IMR-90 (cell line): Measurements from ENCODE around the gene AGMO. TPM values are rescaled to one million over a fixed set of nuclear protein-coding genes. Genes with fewer than 3 reads are reported as not detected.

Source experiments
- ATAC-seq: fragments of 200-7000 bp; cut with Tn5 transposase; 2 replicates; pipeline ENCODE4 v1.9.1; 2020; ENCODE audit warnings: low read depth, mild to moderate bottlenecking, moderate library complexity
- BruUV-seq: library from RNA; stranded (reverse); fragments of 400-500 nt; replicated peaks from 2 replicates; lab custom pipeline; 2021; lab: Mats Ljungman, UMichigan
- CTCF ChIA-PET: fragments of 300-600 bp; formaldehyde crosslinking; extraction: SDS; loops from one replicate; lab custom pipeline; 2021; ENCODE audit warnings: antibody characterized with exemption; lab: Yijun Ruan, JAX
- POLR2A ChIA-PET: fragments of 300-600 bp; sonication (Branson Sonifier 250); formaldehyde crosslinking; loops from one replicate; lab custom pipeline; 2022; ENCODE audit warnings: antibody characterized with exemption; ENCODE audit not compliant: unreplicated experiment; lab: Charles Lee
- DNase-seq: peaks from one replicate; pipeline ENCODE4 v3.0.0; 2013
- H2AFZ ChIP-seq: replicated peaks from 2 replicates; pipeline ENCODE3; 2013; ENCODE audit warnings: low read length, mild to moderate bottlenecking; ENCODE audit not compliant: poor library complexity
- H2AK5ac ChIP-seq: 2 replicates; pipeline ENCODE4 v1.6.1; 2013; ENCODE audit warnings: low read depth, low read length, inconsistent platforms
- H2AK9ac ChIP-seq: replicated peaks from 2 replicates; pipeline ENCODE3; 2013; ENCODE audit warnings: mild to moderate bottlenecking, low read depth, low read length, moderate library complexity; ENCODE audit not compliant: poor library complexity
- H2BK120ac ChIP-seq: 2 replicates; pipeline ENCODE4 v1.6.1; 2013; ENCODE audit warnings: low read depth, low read length, inconsistent platforms
- H2BK15ac ChIP-seq: 3 replicates; pipeline ENCODE4 v1.6.1; 2013; ENCODE audit warnings: low read depth, low read length, inconsistent platforms
- H2BK20ac ChIP-seq: 2 replicates; pipeline ENCODE4 v1.6.1; 2013; ENCODE audit warnings: low read depth, mild to moderate bottlenecking, inconsistent platforms, low read length, moderate library complexity
- H2BK5ac ChIP-seq: 2 replicates; pipeline ENCODE4 v1.6.1; 2013; ENCODE audit warnings: mild to moderate bottlenecking, low read depth, low read length, inconsistent platforms; ENCODE audit not compliant: poor library complexity, severe bottlenecking
- H3K14ac ChIP-seq: replicated peaks from 2 replicates; pipeline ENCODE4 v1.6.1; 2013; ENCODE audit warnings: low read depth, low read length, inconsistent platforms
- H3K18ac ChIP-seq: 2 replicates; pipeline ENCODE4 v1.6.1; 2013; ENCODE audit warnings: low read depth, low read length, control low read depth
- H3K23ac ChIP-seq: 2 replicates; pipeline ENCODE4 v1.6.1; 2013; ENCODE audit warnings: low read depth, low read length, inconsistent platforms
- H3K27ac ChIP-seq: 2 replicates; pipeline ENCODE4 v1.5.1; 2013; ENCODE audit warnings: mild to moderate bottlenecking, control low read depth, low read length; ENCODE audit not compliant: insufficient read depth
- H3K27me3 ChIP-seq: 2 replicates; pipeline ENCODE4 v1.6.1; 2013; ENCODE audit warnings: low read length; ENCODE audit not compliant: control insufficient read depth, insufficient read depth
- H3K36me3 ChIP-seq: 2 replicates; pipeline ENCODE4 v1.6.1; 2013; ENCODE audit warnings: low read length, mixed read lengths; ENCODE audit not compliant: control insufficient read depth, insufficient read depth
- H3K4ac ChIP-seq: 2 replicates; pipeline ENCODE4 v1.6.1; 2013; ENCODE audit warnings: low read depth, low read length, inconsistent platforms
- H3K4me1 ChIP-seq: 2 replicates; pipeline ENCODE4 v1.6.1; 2013; ENCODE audit warnings: low read length, mixed read lengths; ENCODE audit not compliant: control insufficient read depth, insufficient read depth
- H3K4me2 ChIP-seq: 2 replicates; pipeline ENCODE4 v1.6.1; 2013; ENCODE audit warnings: low read depth, mild to moderate bottlenecking, control low read depth, low read length, moderate library complexity
- H3K4me3 ChIP-seq: 2 replicates; pipeline ENCODE4 v1.5.1; 2013; ENCODE audit warnings: low read depth, mild to moderate bottlenecking, control low read depth, low read length, moderate library complexity; ENCODE audit not compliant: insufficient read depth
- H3K56ac ChIP-seq: 2 replicates; pipeline ENCODE4 v1.6.1; 2013; ENCODE audit warnings: low read length, inconsistent platforms; ENCODE audit not compliant: insufficient read depth; ENCODE audit errors: extremely low read depth
- H3K79me1 ChIP-seq, 2 experiments: 2 replicates each; pipeline ENCODE4 v1.6.1; 2013; ENCODE audit warnings: low read length in 2 of 2, inconsistent platforms in 1 of 2, low read depth in 1 of 2
- H3K9ac ChIP-seq: 2 replicates; pipeline ENCODE4 v1.6.1; 2013; ENCODE audit warnings: low read depth, low read length, control low read depth
- H3K9me1 ChIP-seq: 2 replicates; pipeline ENCODE4 v1.6.1; 2013; ENCODE audit warnings: low read length, inconsistent platforms; ENCODE audit not compliant: insufficient read depth
- H3K9me3 ChIP-seq: 2 replicates; pipeline ENCODE4 v1.6.1; 2013; ENCODE audit warnings: low read length; ENCODE audit not compliant: control insufficient read depth, insufficient read depth
- H4K20me1 ChIP-seq: 2 replicates; pipeline ENCODE4 v1.6.1; 2013; ENCODE audit warnings: low read length, inconsistent platforms; ENCODE audit not compliant: insufficient read depth
- H4K5ac ChIP-seq: 2 replicates; pipeline ENCODE4 v1.6.1; 2013; ENCODE audit warnings: mild to moderate bottlenecking, low read depth, low read length, control low read depth
- H4K8ac ChIP-seq, 2 experiments: 2 replicates each; pipeline ENCODE4 v1.6.1; 2013; ENCODE audit warnings: low read depth in 2 of 2, low read length in 2 of 2, control low read depth in 1 of 2, inconsistent platforms in 1 of 2
- H4K91ac ChIP-seq: 2 replicates; pipeline ENCODE4 v1.6.1; 2013; ENCODE audit warnings: low read depth, low read length, inconsistent platforms; ENCODE audit not compliant: insufficient read depth
- BHLHE40 ChIP-seq: fragments of 150-350 bp; IDR thresholded peaks from 2 replicates; pipeline ENCODE4 v1.6.1; 2016; ENCODE audit warnings: mild to moderate bottlenecking, low read depth, low read length
- FOS ChIP-seq: fragments of 150-350 bp; IDR thresholded peaks from 2 replicates; pipeline ENCODE4 v1.6.1; 2016; ENCODE audit warnings: low read depth, low read length
- MAFK ChIP-seq: IDR thresholded peaks from 2 replicates; pipeline ENCODE4 v1.6.1; 2012; ENCODE audit warnings: low read depth, low read length, improper control_type of control experiment
- MAZ ChIP-seq: IDR thresholded peaks from 2 replicates; pipeline ENCODE4 v1.6.1; 2012; ENCODE audit warnings: low read depth, mild to moderate bottlenecking, low read length, improper control_type of control experiment, moderate library complexity, borderline replicate concordance
- MXI1 ChIP-seq: IDR thresholded peaks from 2 replicates; pipeline ENCODE4 v1.6.1; 2012; ENCODE audit warnings: low read depth, mild to moderate bottlenecking, low read length, moderate library complexity, borderline replicate concordance
- NFE2L2 ChIP-seq: fragments of 150-350 bp; IDR thresholded peaks from 2 replicates; pipeline ENCODE4 v1.6.1; 2016; ENCODE audit warnings: low read depth, mild to moderate bottlenecking, low read length
- POLR2A ChIP-seq: IDR thresholded peaks from 2 replicates; pipeline ENCODE4 v1.6.1; 2012; ENCODE audit warnings: mild to moderate bottlenecking, low read depth, low read length
- RAD21 ChIP-seq: IDR thresholded peaks from 2 replicates; pipeline ENCODE4 v1.6.1; 2012; ENCODE audit warnings: low read length, improper control_type of control experiment
- RCOR1 ChIP-seq: IDR thresholded peaks from 2 replicates; pipeline ENCODE4 v1.6.1; 2012; ENCODE audit warnings: mild to moderate bottlenecking, low read length, improper control_type of control experiment; ENCODE audit not compliant: insufficient replicate concordance
- RFX5 ChIP-seq: IDR thresholded peaks from 2 replicates; pipeline ENCODE4 v1.8.0; 2012; ENCODE audit warnings: low read depth, mild to moderate bottlenecking, low read length, moderate library complexity
- SMC3 ChIP-seq: fragments of 150-350 bp; IDR thresholded peaks from 2 replicates; pipeline ENCODE4 v1.6.1; 2016; ENCODE audit warnings: low read depth, mild to moderate bottlenecking, antibody characterized with exemption, low read length, moderate library complexity
- WGBS, 2 experiments: methylation state at CpG; one replicate each; pipeline versions ENCODE4 v1.1.5 to v1.1.7; 2013; ENCODE audit warnings: missing lambda C conversion rate in 2 of 2; ENCODE audit not compliant: insufficient read length in 1 of 2; ENCODE audit errors: extremely low coverage in 2 of 2; 5-methylcytosine and 5-hydroxymethylcytosine counted together
- dilution Hi-C: fragments of 300-500 bp; cut with HindIII; formaldehyde crosslinking; loops from one replicate; pipeline ENCODE4 v1.14.3; 2018; ENCODE audit warnings: low sequenced_read_pairs; ENCODE audit not compliant: unreplicated experiment
- in situ Hi-C: fragments of 300-500 bp; cut with MboI; formaldehyde crosslinking; loops from 3 replicates; pipeline ENCODE4 v1.14.3; 2019; ENCODE audit warnings: low sequenced_read_pairs, inconsistent platforms, mixed read lengths
- intact Hi-C: fragments of 100-400 bp; cut with micrococcal nuclease; formaldehyde crosslinking; loops from 2 replicates; pipeline ENCODE4 v1.10.0; 2022
- polyA plus RNA-seq, 3 experiments: library from polyadenylated mRNA; depleted of rRNA; stranded (reverse); fragments of >200 nt; gene quantifications; 2 replicates each; pipeline ENCODE4 v1.2.3, GENCODE V29; 2012; ENCODE audit warnings: low replicate concordance in 1 of 3
- total RNA-seq: library from RNA; depleted of rRNA; stranded (reverse); fragments of >200 nt; gene quantifications from 2 replicates; pipeline ENCODE4 v1.2.3, GENCODE V29; 2012
- TF ChIP-seq, protein P1 (sequence below): conservative IDR thresholded peaks from 2 replicates; pipeline ENCODE4 v1.5.1; 2012; ENCODE audit warnings: mild to moderate bottlenecking, low read depth, low read length, improper control_type of control experiment
- TF ChIP-seq, protein P2 (sequence below): fragments of 150-350 bp; IDR thresholded peaks from 2 replicates; pipeline ENCODE4 v1.6.1; 2017; ENCODE audit warnings: mild to moderate bottlenecking, antibody characterized with exemption, low read length, low read depth
- TF ChIP-seq, protein P3 (sequence below): fragments of 150-350 bp; IDR thresholded peaks from 2 replicates; pipeline ENCODE4 v1.6.1; 2016; ENCODE audit warnings: low read depth, mild to moderate bottlenecking, low read length, moderate library complexity, borderline replicate concordance

AGMO gene
- total and polyA plus RNA-seq, 2 of the 4 experiments (the other 2 are of a cell fraction), result not detected

GRCh38 chr7:15313361-15313760, 248.5 kb downstream of the AGMO start:
- no peak overlapping the region for H3K18ac ChIP-seq
- H2BK120ac ChIP-seq, result no peak overlapping the region
- no peak overlapping the region for H2BK5ac ChIP-seq
- H2AK5ac ChIP-seq, result no peak overlapping the region
- ATAC-seq (no peak), DNase-seq (peak; percentile 1)
- H3K14ac ChIP-seq, result no peak overlapping the region
- no TSS peak for BruUV-seq
- ChIA-PET CTCF (no interaction called here), POLR2A (no interaction called here)
- H2AK9ac ChIP-seq, result no peak overlapping the region
- H4K8ac ChIP-seq, result no peak overlapping the region
- intact Hi-C loops (no loop called here), dilution Hi-C loops (no loop called here), in situ Hi-C loops (loop anchor here (5.0 to 25.0 kb wide), 2 partner anchors 749 to 1249 kb away; no protein-coding TSS in a partner anchor)
- no peaks in the 10 kb centered on the region for H3K27me3 ChIP-seq
- no peaks in the 10 kb centered on the region for H3K79me1 ChIP-seq
- no peak overlapping the region for H3K27ac ChIP-seq
- H3K9me1 ChIP-seq, result no peaks in the 10 kb centered on the region
- H3K56ac ChIP-seq, result no peak overlapping the region
- H2AFZ ChIP-seq, result no peak overlapping the region
- no peak overlapping the region for H2BK20ac ChIP-seq
- no peak overlapping the region for H3K4ac ChIP-seq
- H3K4me1 ChIP-seq, result no peaks in the 10 kb centered on the region
- H2BK15ac ChIP-seq, result no peak overlapping the region
- no peak overlapping the region for H3K23ac ChIP-seq
- no peak overlapping the region for H4K5ac ChIP-seq
- no peaks in the 10 kb centered on the region for H3K36me3 ChIP-seq
- no peak overlapping the region for H3K4me3 ChIP-seq
- no peak overlapping the region for H3K9ac ChIP-seq
- no peak overlapping the region for H4K91ac ChIP-seq
- no peaks in the 10 kb centered on the region for H4K20me1 ChIP-seq
- no peak for TF ChIP-seq POLR2A
- no peak for TF ChIP-seq MAFK
- no peak for TF ChIP-seq RFX5
- TF ChIP-seq RCOR1, result no peak
- TF ChIP-seq RAD21, result no peak
- no peak for TF ChIP-seq MAZ
- TF ChIP-seq BHLHE40, result no peak
- TF ChIP-seq, protein P1, sequence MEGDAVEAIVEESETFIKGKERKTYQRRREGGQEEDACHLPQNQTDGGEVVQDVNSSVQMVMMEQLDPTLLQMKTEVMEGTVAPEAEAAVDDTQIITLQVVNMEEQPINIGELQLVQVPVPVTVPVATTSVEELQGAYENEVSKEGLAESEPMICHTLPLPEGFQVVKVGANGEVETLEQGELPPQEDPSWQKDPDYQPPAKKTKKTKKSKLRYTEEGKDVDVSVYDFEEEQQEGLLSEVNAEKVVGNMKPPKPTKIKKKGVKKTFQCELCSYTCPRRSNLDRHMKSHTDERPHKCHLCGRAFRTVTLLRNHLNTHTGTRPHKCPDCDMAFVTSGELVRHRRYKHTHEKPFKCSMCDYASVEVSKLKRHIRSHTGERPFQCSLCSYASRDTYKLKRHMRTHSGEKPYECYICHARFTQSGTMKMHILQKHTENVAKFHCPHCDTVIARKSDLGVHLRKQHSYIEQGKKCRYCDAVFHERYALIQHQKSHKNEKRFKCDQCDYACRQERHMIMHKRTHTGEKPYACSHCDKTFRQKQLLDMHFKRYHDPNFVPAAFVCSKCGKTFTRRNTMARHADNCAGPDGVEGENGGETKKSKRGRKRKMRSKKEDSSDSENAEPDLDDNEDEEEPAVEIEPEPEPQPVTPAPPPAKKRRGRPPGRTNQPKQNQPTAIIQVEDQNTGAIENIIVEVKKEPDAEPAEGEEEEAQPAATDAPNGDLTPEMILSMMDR, result no peak
- TF ChIP-seq SMC3, result no peak
- TF ChIP-seq, protein P2, sequence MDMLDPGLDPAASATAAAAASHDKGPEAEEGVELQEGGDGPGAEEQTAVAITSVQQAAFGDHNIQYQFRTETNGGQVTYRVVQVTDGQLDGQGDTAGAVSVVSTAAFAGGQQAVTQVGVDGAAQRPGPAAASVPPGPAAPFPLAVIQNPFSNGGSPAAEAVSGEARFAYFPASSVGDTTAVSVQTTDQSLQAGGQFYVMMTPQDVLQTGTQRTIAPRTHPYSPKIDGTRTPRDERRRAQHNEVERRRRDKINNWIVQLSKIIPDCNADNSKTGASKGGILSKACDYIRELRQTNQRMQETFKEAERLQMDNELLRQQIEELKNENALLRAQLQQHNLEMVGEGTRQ, result no peak
- no peak for TF ChIP-seq NFE2L2
- no peak for TF ChIP-seq MXI1
- no peak for TF ChIP-seq FOS
- TF ChIP-seq, protein P3, sequence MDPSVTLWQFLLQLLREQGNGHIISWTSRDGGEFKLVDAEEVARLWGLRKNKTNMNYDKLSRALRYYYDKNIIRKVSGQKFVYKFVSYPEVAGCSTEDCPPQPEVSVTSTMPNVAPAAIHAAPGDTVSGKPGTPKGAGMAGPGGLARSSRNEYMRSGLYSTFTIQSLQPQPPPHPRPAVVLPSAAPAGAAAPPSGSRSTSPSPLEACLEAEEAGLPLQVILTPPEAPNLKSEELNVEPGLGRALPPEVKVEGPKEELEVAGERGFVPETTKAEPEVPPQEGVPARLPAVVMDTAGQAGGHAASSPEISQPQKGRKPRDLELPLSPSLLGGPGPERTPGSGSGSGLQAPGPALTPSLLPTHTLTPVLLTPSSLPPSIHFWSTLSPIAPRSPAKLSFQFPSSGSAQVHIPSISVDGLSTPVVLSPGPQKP, result no peak
- no peaks in the 10 kb centered on the region for H3K9me3 ChIP-seq
- no CpG with 5 or more reads among the region's 1 CpG for WGBS, 2 experiments
- H3K4me2 ChIP-seq, result no peak overlapping the region
